HG03039 (cell line): ENCODE measurements around the gene TTC28.
"Not testable (repeated sequence)": the region's sequence is repeated elsewhere in the genome, so short reads cannot be mapped to it uniquely, and the experiment has no call there.

Experiments used
- ATAC-seq: cut with Tn5 transposase; IDR thresholded peaks from one replicate; pipeline ENCODE4 v1.9.1; 2021; ENCODE audit warnings: mild to moderate bottlenecking, moderate library complexity; ENCODE audit not compliant: unreplicated experiment

Gene TTC28

GRCh38 chr22:28678778-28679610 lies 646 bp downstream of the TTC28 start:
- not testable (repeated sequence) for ATAC-seq

GRCh38 chr22:28678170-28678569 lies 1.5 kb downstream of the TTC28 start:
- ATAC-seq = not testable (repeated sequence)

GRCh38 chr22:28674121-28674563 lies 5.5 kb downstream of the TTC28 start:
- no peak for ATAC-seq

GRCh38 chr22:28670756-28671155 lies 8.9 kb downstream of the TTC28 start:
- ATAC-seq = no peak

GRCh38 chr22:28670161-28670560 lies 9.5 kb downstream of the TTC28 start:
- ATAC-seq = no peak

GRCh38 chr22:28669387-28669786 lies 10.3 kb downstream of the TTC28 start:
- no peak for ATAC-seq

- not testable (repeated sequence) for ATAC-seq
Observed at GRCh38 chr22:28663569-28663942, 16.1 kb downstream of the TTC28 start.

GRCh38 chr22:28658448-28658847 lies 21.2 kb downstream of the TTC28 start:
- no peak for ATAC-seq

- ATAC-seq = no peak
Observed at GRCh38 chr22:28656181-28656580, 23.5 kb downstream of the TTC28 start.

- ATAC-seq = no peak
Observed at GRCh38 chr22:28650463-28650862, 29.2 kb downstream of the TTC28 start.

- no peak for ATAC-seq
Observed at GRCh38 chr22:28648792-28649191, 30.8 kb downstream of the TTC28 start.

- no peak for ATAC-seq
Observed at GRCh38 chr22:28647216-28647615, 32.4 kb downstream of the TTC28 start.

GRCh38 chr22:28639321-28639720 lies 40.3 kb downstream of the TTC28 start:
- ATAC-seq = no peak

GRCh38 chr22:28637225-28637624 lies 42.4 kb downstream of the TTC28 start:
- ATAC-seq = no peak

GRCh38 chr22:28630177-28630574 lies 49.5 kb downstream of the TTC28 start:
- ATAC-seq = no peak

- no peak for ATAC-seq
Observed at GRCh38 chr22:28629420-28630176, 50.0 kb downstream of the TTC28 start.

- ATAC-seq = no peak
Observed at GRCh38 chr22:28628766-28629165, 50.9 kb downstream of the TTC28 start.

- no peak for ATAC-seq
Observed at GRCh38 chr22:28627791-28628190, 51.8 kb downstream of the TTC28 start.

- ATAC-seq = no peak
Observed at GRCh38 chr22:28620244-28620922, 59.3 kb downstream of the TTC28 start.

- no peak for ATAC-seq
Observed at GRCh38 chr22:28619236-28619635, 60.4 kb downstream of the TTC28 start.

- not testable (repeated sequence) for ATAC-seq
Observed at GRCh38 chr22:28615423-28615822, 64.2 kb downstream of the TTC28 start.
